ENCODE measurements around the gene SUSD3.

The SUSD3 gene

GRCh38 chr9:93128011-93128714 lies 69.7 kb downstream of the SUSD3 start:
- no peak for DNase-seq (ENCODE audit: low read depth)
- no peak overlapping the region for H3K4me3 ChIP-seq (replicated peaks; ENCODE audit: low read depth, low read length)
- TF ChIP-seq, protein P1, sequence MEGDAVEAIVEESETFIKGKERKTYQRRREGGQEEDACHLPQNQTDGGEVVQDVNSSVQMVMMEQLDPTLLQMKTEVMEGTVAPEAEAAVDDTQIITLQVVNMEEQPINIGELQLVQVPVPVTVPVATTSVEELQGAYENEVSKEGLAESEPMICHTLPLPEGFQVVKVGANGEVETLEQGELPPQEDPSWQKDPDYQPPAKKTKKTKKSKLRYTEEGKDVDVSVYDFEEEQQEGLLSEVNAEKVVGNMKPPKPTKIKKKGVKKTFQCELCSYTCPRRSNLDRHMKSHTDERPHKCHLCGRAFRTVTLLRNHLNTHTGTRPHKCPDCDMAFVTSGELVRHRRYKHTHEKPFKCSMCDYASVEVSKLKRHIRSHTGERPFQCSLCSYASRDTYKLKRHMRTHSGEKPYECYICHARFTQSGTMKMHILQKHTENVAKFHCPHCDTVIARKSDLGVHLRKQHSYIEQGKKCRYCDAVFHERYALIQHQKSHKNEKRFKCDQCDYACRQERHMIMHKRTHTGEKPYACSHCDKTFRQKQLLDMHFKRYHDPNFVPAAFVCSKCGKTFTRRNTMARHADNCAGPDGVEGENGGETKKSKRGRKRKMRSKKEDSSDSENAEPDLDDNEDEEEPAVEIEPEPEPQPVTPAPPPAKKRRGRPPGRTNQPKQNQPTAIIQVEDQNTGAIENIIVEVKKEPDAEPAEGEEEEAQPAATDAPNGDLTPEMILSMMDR (IDR thresholded peaks at IDR 0.05; ENCODE audit: low read length, missing control alignments), result no peak

DNA sequence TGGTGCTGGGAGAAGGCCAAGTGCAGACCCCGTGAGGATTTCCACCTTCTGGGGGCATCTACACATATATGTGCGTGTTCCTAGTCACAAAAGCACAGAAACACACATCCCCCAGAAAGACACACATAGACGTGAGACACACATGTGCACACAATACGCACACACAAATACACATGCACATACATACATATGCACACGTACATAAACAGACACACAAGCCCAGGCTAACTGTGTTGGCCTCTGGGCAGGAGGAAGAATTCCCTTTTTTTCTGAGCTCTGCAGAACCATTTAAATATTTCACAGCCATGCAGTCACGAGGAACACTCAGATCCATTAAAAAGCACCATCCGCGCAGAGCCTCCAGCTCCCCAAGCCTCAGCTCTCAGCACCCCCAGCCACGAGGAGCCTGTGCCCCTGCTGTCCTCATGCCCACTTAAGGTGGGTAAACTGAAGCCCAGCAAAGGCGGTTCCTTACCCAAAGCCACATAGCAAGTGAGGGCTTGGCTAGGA lies 70.3 kb downstream of the SUSD3 start:
- DNase-seq (ENCODE audit: low read depth), result no peak
- TF ChIP-seq, protein P1 (IDR thresholded peaks at IDR 0.05; ENCODE audit: low read length, missing control alignments), result no peak

DNA sequence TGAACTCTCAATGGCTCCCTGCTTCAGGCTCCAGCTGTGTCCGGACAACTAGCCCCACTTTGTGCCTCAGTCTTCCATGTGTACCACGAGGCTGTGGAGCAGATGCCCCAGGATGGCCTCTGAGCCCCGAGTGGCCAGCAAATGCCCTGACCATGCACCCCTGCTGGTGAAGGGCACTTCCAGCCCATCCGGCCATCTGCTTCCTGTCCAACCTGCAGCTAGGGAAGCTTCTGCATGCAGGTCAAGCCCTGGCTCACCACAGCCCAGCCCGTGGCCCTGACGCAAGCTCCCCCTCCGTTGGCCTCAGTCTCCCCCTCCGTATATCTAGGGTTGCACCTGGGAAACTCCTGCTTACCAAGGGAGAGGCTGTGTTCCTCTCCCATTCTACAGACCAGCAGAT lies 70.8 kb downstream of the SUSD3 start:
- TF ChIP-seq, protein P1 (IDR thresholded peaks at IDR 0.05; ENCODE audit: low read length, missing control alignments), result no peak
- DNase-seq (ENCODE audit: low read depth), result no peak
- no peak overlapping the region for H3K4me3 ChIP-seq (replicated peaks; ENCODE audit: low read depth, low read length)

More for the DNA sequence above, 70.3 kb downstream of the SUSD3 start:
- no peak overlapping the region for H3K4me3 ChIP-seq (replicated peaks; ENCODE audit: low read depth, low read length)

GRCh38 chr9:93129691-93130500 lies 71.4 kb downstream of the SUSD3 start:
- TF ChIP-seq, protein P1 (IDR thresholded peaks at IDR 0.05; ENCODE audit: low read length, missing control alignments), result no peak
- H3K4me3 ChIP-seq (replicated peaks; ENCODE audit: low read depth, low read length), result no peak overlapping the region

DNA sequence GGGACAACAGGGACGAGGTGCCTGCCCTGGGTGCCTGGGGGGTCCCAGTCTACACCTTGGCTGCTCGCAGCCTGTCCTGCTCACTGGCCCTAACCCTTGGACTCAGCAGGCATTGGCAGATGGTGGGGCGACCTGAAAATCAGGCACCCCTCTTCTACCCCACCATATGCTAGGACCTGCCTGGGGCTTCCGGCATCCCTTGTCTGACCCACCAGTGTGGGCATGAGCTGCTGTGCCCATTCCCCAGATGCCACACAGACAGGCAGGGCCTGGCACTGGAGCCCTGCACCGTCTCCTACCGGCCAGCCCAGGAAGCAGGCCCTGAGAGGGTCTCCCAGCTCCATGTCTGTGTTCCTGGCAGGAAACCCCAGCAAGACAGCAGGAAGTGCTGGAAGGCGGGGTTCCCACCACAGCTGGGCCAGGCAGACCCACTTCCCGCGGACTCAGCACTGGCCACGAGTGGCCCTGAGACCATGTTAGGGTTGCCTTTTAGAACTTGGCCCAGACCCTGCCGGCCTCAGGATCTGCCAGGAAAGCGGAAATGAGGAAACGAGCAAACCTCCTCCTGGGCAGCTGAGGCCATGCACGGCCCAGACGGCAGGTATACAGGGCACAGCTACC lies 72.5 kb downstream of the SUSD3 start:
- TF ChIP-seq, protein P1 (IDR thresholded peaks at IDR 0.05; ENCODE audit: low read length, missing control alignments), result no peak
- no peak overlapping the region for H3K4me3 ChIP-seq (replicated peaks; ENCODE audit: low read depth, low read length)
- DNase-seq (ENCODE audit: low read depth), result no peak

More at GRCh38 chr9:93129691-93130500, 71.4 kb downstream of the SUSD3 start:
- DNase-seq (ENCODE audit: low read depth), result no peak

- H3K4me3 ChIP-seq (replicated peaks; ENCODE audit: low read depth, low read length), result no peak overlapping the region
- no peak for DNase-seq (ENCODE audit: low read depth)
- TF ChIP-seq, protein P1 (IDR thresholded peaks at IDR 0.05; ENCODE audit: low read length, missing control alignments), result no peak
Observed at GRCh38 chr9:93131599-93132286, 73.2 kb downstream of the SUSD3 start.

All from fibroblast of pulmonary artery (primary cell).